MM.1S (cell line): ENCODE results near the gene KRT73.

Experiments
- DNase-seq: peaks from one replicate; pipeline ENCODE4 v3.0.0-alpha.2; 2015
- H2AFZ ChIP-seq: fragments of 300-600 bp; sonication (generic); 2 replicates; pipeline ENCODE4 v1.6.0; 2016; ENCODE audit warnings: antibody characterized with exemption, low read length
- H3F3A ChIP-seq: fragments of 300-600 bp; sonication (generic); 2 replicates; pipeline ENCODE4 v1.6.1; 2016; ENCODE audit warnings: mild to moderate bottlenecking, antibody characterized with exemption, low read length, moderate library complexity, mixed read lengths; ENCODE audit not compliant: insufficient read depth
- H3K27ac ChIP-seq: fragments of 300-600 bp; sonication (generic); 2 replicates; pipeline ENCODE4 v1.5.1; 2016; ENCODE audit warnings: mild to moderate bottlenecking, low read length
- H3K27me3 ChIP-seq: fragments of 300-600 bp; sonication (generic); replicated peaks from 2 replicates; pipeline ENCODE4 v1.6.0; 2016; ENCODE audit warnings: low read length; ENCODE audit not compliant: insufficient read depth
- H3K36me3 ChIP-seq: fragments of 300-600 bp; sonication (generic); replicated peaks from 2 replicates; pipeline ENCODE4 v1.6.1; 2016; ENCODE audit warnings: mild to moderate bottlenecking, low read length, mixed read lengths; ENCODE audit not compliant: insufficient read depth
- H3K4me1 ChIP-seq: fragments of 300-600 bp; sonication (generic); 2 replicates; pipeline ENCODE4 v1.6.1; 2016; ENCODE audit warnings: low read length, mixed read lengths
- H3K4me2 ChIP-seq: fragments of 300-600 bp; sonication (generic); 2 replicates; pipeline ENCODE4 v1.6.0; 2016; ENCODE audit warnings: low read depth, low read length
- H3K4me3 ChIP-seq: fragments of 300-600 bp; sonication (generic); 2 replicates; pipeline ENCODE4 v1.5.1; 2016; ENCODE audit warnings: low read length, mixed read lengths
- H3K79me2 ChIP-seq: fragments of 300-600 bp; sonication (generic); 2 replicates; pipeline ENCODE4 v1.6.1; 2016; ENCODE audit warnings: mixed run types, low read length, mixed read lengths
- H3K9ac ChIP-seq: fragments of 300-600 bp; sonication (generic); 2 replicates; pipeline ENCODE4 v1.6.1; 2016; ENCODE audit warnings: low read length, mixed read lengths
- H3K9me2 ChIP-seq: fragments of 300-600 bp; sonication (generic); replicated peaks from 2 replicates; pipeline ENCODE4 v1.6.1; 2016; ENCODE audit warnings: mild to moderate bottlenecking, low read length, mixed read lengths; ENCODE audit not compliant: insufficient read depth
- H3K9me3 ChIP-seq: fragments of 300-600 bp; sonication (generic); replicated peaks from 2 replicates; pipeline ENCODE4 v1.6.1; 2016; ENCODE audit warnings: mild to moderate bottlenecking, low read length, mixed read lengths; ENCODE audit not compliant: insufficient read depth
- H4K20me1 ChIP-seq: fragments of 300-600 bp; sonication (generic); 2 replicates; pipeline ENCODE4 v1.6.1; 2016; ENCODE audit warnings: mild to moderate bottlenecking, low read length, moderate library complexity, mixed read lengths; ENCODE audit not compliant: insufficient read depth
- EZH2 ChIP-seq: fragments of 300-600 bp; sonication (generic); optimal IDR thresholded peaks from 2 replicates; pipeline ENCODE3; 2017; ENCODE audit warnings: low read depth, mild to moderate bottlenecking, antibody characterized with exemption, low read length, mixed read lengths
- EZH2phosphoT487 ChIP-seq: fragments of 300-600 bp; sonication (generic); IDR thresholded peaks from 2 replicates; pipeline ENCODE4 v1.6.1; 2018; ENCODE audit warnings: antibody characterized with exemption, low read length
- TF ChIP-seq, protein P1 (sequence below): fragments of 300-600 bp; sonication (generic); IDR thresholded peaks from 2 replicates; pipeline ENCODE4 v1.5.1; 2016; ENCODE audit warnings: antibody characterized with exemption, low read length, mixed read lengths

Gene KRT73

DNA sequence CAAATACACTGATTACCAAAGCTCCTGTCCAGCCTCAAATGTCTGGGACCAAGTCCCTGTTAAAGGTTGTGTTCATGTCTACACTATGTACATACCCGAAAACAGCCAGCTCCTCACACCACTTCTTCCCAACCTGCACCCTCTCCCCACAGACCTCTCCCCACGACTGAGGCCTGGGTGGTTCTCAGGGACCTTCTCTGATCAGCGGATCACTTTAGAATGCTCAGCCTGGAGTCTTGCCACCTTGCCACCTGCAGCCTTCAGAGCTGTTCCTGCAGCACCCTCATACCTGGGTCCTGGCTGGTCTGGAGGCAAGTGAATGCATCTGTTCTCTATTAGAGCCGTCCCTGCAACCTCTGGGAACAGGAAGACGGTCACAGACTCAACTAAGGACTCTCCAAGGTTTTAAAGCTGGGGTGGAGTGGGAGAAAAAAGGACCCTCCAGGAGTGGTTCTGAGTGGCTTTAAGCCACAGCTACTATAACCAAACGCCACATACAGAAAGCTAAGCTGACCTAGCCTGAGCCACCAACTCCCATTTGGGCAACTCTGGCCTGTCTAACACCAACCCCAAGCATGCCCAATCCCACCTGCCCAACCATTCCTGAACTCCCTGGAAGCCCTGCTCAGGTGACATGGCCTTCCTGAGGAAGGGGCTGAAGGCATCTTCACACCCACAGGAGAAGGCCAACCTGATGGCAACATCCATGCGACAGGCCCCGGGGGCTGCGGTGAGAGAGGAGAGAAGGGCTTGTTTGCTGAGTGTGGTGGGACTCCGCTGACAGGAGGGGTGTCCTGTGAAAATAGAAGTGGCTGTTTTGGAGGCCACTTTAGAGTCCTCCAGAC lies 25.1 kb upstream of the KRT73 start:
- Histone ChIP-seq H3K36me3 (no peaks in the 10 kb centered on the region), H3K9me2 (no peaks in the 10 kb centered on the region), H3K27me3 (peaks cover 48% of the 10 kb centered on the region), H3K79me2 (no peaks in the 10 kb centered on the region), H2AFZ (no peak overlapping the region), H4K20me1 (no peaks in the 10 kb centered on the region), H3F3A (no peaks in the 10 kb centered on the region), H3K9ac (no peak overlapping the region), H3K27ac (no peak overlapping the region), H3K4me1 (no peaks in the 10 kb centered on the region), H3K4me2 (no peak overlapping the region), H3K4me3 (no peak overlapping the region), H3K9me3 (no peaks in the 10 kb centered on the region)
- no peak for TF ChIP-seq EZH2phosphoT487
- TF ChIP-seq, protein P1, sequence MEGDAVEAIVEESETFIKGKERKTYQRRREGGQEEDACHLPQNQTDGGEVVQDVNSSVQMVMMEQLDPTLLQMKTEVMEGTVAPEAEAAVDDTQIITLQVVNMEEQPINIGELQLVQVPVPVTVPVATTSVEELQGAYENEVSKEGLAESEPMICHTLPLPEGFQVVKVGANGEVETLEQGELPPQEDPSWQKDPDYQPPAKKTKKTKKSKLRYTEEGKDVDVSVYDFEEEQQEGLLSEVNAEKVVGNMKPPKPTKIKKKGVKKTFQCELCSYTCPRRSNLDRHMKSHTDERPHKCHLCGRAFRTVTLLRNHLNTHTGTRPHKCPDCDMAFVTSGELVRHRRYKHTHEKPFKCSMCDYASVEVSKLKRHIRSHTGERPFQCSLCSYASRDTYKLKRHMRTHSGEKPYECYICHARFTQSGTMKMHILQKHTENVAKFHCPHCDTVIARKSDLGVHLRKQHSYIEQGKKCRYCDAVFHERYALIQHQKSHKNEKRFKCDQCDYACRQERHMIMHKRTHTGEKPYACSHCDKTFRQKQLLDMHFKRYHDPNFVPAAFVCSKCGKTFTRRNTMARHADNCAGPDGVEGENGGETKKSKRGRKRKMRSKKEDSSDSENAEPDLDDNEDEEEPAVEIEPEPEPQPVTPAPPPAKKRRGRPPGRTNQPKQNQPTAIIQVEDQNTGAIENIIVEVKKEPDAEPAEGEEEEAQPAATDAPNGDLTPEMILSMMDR, result no peak
- no peak for TF ChIP-seq EZH2
- no peak for DNase-seq

DNA sequence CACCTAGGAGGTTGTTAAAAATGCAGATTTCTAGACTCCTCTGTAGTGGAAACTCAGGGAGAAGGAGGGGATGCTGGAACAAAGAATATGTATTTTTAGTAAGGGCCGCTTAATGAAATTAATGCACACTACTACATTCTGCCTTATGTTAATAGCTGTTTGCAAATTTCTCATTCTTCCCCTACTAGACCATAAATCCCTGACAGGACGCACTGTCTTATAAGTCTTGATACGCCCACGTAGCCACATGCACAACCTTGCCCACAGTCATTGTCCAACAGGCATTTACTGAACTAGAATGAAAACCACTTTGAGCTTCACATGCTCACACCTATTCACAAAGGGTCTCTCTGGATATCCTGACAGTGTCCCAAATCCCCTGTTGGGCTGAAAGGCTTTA lies 23.1 kb upstream of the KRT73 start:
- Histone ChIP-seq H3K9me3 (no peaks in the 10 kb centered on the region), H3K36me3 (no peaks in the 10 kb centered on the region)
- TF ChIP-seq EZH2phosphoT487, result no peak
- TF ChIP-seq EZH2, result no peak
- TF ChIP-seq, protein P1, result no peak

DNA sequence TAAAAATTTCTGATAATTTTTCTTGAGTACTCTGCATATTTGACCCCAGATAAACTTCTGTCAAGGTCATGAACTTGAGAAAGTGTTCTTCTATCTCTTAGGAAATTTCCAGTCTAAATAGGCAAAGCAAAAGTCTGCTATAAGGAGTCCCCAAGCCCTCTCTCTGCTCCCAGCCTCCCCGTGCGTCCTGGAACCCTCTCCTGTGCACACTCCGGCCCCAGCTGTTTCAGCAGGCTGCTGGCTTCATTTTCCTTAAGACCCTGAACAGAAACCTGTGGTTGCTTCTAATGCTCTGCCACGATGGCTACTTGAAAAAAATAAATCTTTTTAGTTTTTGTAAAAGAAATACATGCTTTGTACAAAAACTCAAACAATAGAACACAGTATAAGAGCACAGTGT lies 18.9 kb upstream of the KRT73 start:
- no peak overlapping the region for H3K27ac ChIP-seq

More for the DNA sequence above, 23.1 kb upstream of the KRT73 start:
- Histone ChIP-seq H4K20me1 (no peaks in the 10 kb centered on the region), H3K4me3 (no peak overlapping the region), H3K27ac (no peak overlapping the region), H3K9me2 (no peaks in the 10 kb centered on the region), H2AFZ (no peak overlapping the region), H3K79me2 (no peaks in the 10 kb centered on the region), H3K4me1 (no peaks in the 10 kb centered on the region), H3K27me3 (peaks cover 52% of the 10 kb centered on the region), H3K9ac (no peak overlapping the region), H3F3A (no peaks in the 10 kb centered on the region), H3K4me2 (no peak overlapping the region)
- DNase-seq, result no peak

More for the DNA sequence above, 18.9 kb upstream of the KRT73 start:
- Histone ChIP-seq H4K20me1 (no peaks in the 10 kb centered on the region), H3K9me2 (no peaks in the 10 kb centered on the region), H2AFZ (no peak overlapping the region), H3K79me2 (no peaks in the 10 kb centered on the region), H3F3A (no peaks in the 10 kb centered on the region), H3K4me3 (no peak overlapping the region), H3K4me1 (no peaks in the 10 kb centered on the region), H3K27me3 (peaks cover 20% of the 10 kb centered on the region), H3K36me3 (no peaks in the 10 kb centered on the region), H3K4me2 (no peak overlapping the region), H3K9me3 (no peaks in the 10 kb centered on the region), H3K9ac (no peak overlapping the region)
- no peak for DNase-seq
- TF ChIP-seq EZH2 (no peak), EZH2phosphoT487 (no peak)
- TF ChIP-seq, protein P1, result no peak
